ENCODE results near the gene WDR75. TPM values are rescaled to one million over a fixed set of nuclear protein-coding genes. Genes with fewer than 3 reads are reported as not detected.

WDR75 gene
- total RNA-seq (2011; cell fraction: chromatin; rRNA removed; ENCODE audit: low replicate concordance): 71.2 and 129 TPM in 2 replicates
- 59.6 and 96.4 TPM in 2 replicates for total RNA-seq (2011; cell fraction: nucleolus; rRNA removed)
- total RNA-seq (2011; cell fraction: nucleoplasm; rRNA removed): 83.7 and 87.0 TPM in 2 replicates
- 50.9 and 59.6 TPM in 2 replicates for total RNA-seq (2014; rRNA removed)
- total RNA-seq (2014; rRNA removed; fragmentation: Illumina TruSeq; extraction: Trizol): 81.4 and 91.9 TPM in 2 replicates
- 71.7 and 76.4 TPM in 2 replicates for total RNA-seq (2015; rRNA removed; fragmentation: Illumina TruSeq; extraction: Trizol)
- total RNA-seq (2021): 54.2 and 59.1 TPM in 2 replicates
- polyA plus RNA-seq (2011; rRNA removed): 71.7 and 104 TPM in 2 replicates
- 21.9 and 26.6 TPM in 2 replicates for polyA plus RNA-seq (2011; cell fraction: cytosol; rRNA removed)
- 140 and 156 TPM in 2 replicates for polyA plus RNA-seq (2011; cell fraction: nucleus; rRNA removed)
- 25.7 and 120 TPM in 2 replicates for polyA plus RNA-seq (2012)
- 90.9 and 146 TPM in 2 replicates for polyA plus RNA-seq (2014; fragmentation: Illumina TruSeq; extraction: Trizol)
- 100 to 1,000 TPM in 1 of 2 experiments, 10 to 100 TPM in 1; 66.3 to 111 TPM for polyA plus RNA-seq (2014; fragmentation: Nextera tagmentation; extraction: Ambion mirVana)
- 60.4 and 68.9 TPM in 2 replicates for polyA plus RNA-seq (2014; rRNA removed)
- 97.3 and 100 TPM in 2 replicates for polyA minus RNA-seq (2011; rRNA and poly(A)+ RNA removed)
- 19.5 and 28.0 TPM in 2 replicates for polyA minus RNA-seq (2011; cell fraction: cytosol; rRNA and poly(A)+ RNA removed)
- 96.5 and 115 TPM in 2 replicates for polyA minus RNA-seq (2011; cell fraction: nucleus; rRNA and poly(A)+ RNA removed)
- Bru-seq, nascent RNA: percentile 93 among the genes with signal in this experiment
- percentile 96 among the genes with signal in this experiment for BruChase-seq, experiment 1, labeled RNA remaining after a 2-hour chase
- BruChase-seq, experiment 2, labeled RNA remaining after a 6-hour chase: percentile 96 among the genes with signal in this experiment
- long read RNA-seq, experiment 1, transcript WDR75-201 (21 exons, 2,701 nt): major isoform, 147 of 254 reads
- long read RNA-seq, experiment 1, partial matches to known transcripts: 12 of 254 reads
- long read RNA-seq, experiment 1, other reads (novel, unspliced or antisense): 94 of 254 reads
- long read RNA-seq, experiment 2, transcript WDR75-201 (21 exons, 2,701 nt): major isoform, 21 of 62 reads
- long read RNA-seq, experiment 2, partial matches to known transcripts: 33 of 62 reads
- long read RNA-seq, experiment 2, other reads (novel, unspliced or antisense): 8 of 62 reads
- long read RNA-seq, experiment 3, transcript WDR75-201 (21 exons, 2,701 nt): major isoform, 47 of 61 reads
- long read RNA-seq, experiment 3, partial matches to known transcripts: 10 of 61 reads
- long read RNA-seq, experiment 3, other reads (novel, unspliced or antisense): 4 of 61 reads

GRCh38 chr2:189440947-189441708, at the start of gene WDR75:
TSS of gene WDR75 (plus strand) at chr2:189441474. CDS start at chr2:189441493, 19 bp downstream.
- Histone ChIP-seq H3K9me1 (ENCODE audit: control insufficient read depth, insufficient read depth, low read length) (no peaks in the 10 kb centered on the region), H3K9me3 (replicated peaks; ENCODE audit: control insufficient read depth, insufficient read depth, low read depth, low read length) (no peaks in the 10 kb centered on the region), H3K4me2 (ENCODE audit: insufficient read depth, low read length) (peak within 1 kb of the TSS; percentile 98), H3K4me3 (peak within 1 kb of the TSS; percentile 94), H3K27ac (ENCODE audit: extremely low read depth, low read depth, low read length) (peak within 1 kb of the TSS; percentile 80), H4K20me1 (replicated peaks; ENCODE audit: control insufficient read depth, insufficient read depth, low read length) (no peaks in the 10 kb centered on the region), H3K4me1 (replicated peaks in 1 of 2; ENCODE audit: control insufficient read depth in 2 of 2, insufficient read depth in 2 of 2, low read length in 2 of 2) (peaks cover 4 to 13% of the 10 kb centered on the region in 2 experiments; a peak in 4 of 5 replicates), H3K27me3 (ENCODE audit: control insufficient read depth in 2 of 2, insufficient read depth in 2 of 2, low read length in 2 of 2) (no peaks in the 10 kb centered on the region), H3K79me2 (ENCODE audit: control insufficient read depth, insufficient read depth, low read length) (peaks cover 49% of the 10 kb centered on the region), H2AFZ (ENCODE audit: low read depth, low read length) (peak within 1 kb of the TSS; percentile 100), H3K9ac (ENCODE audit: insufficient read depth in 1 of 2, low read depth in 2 of 2, low read length in 2 of 2) (peak within 1 kb of the TSS; percentile 94 to 96), H3K36me3 (ENCODE audit: control insufficient read depth, insufficient read depth, low read length) (peaks cover 36% of the 10 kb centered on the region)
- peak; percentile 96 for ATAC-seq
- CTCF ChIA-PET (ENCODE audit: low intra/inter-chr PET ratio): no interaction called here
- in situ Hi-C loops (cut with MboI) (no loop called here), intact Hi-C loops (cut with micrococcal nuclease) (loop anchor here (10.0 kb wide), 1 partner anchor 1146 kb away; the partner anchor contains the start of gene GULP1)
- peak; percentile 82 to 93 (median 86) for DNase-seq (ENCODE audit: extremely low read depth in 1 of 4, low spot score in 3 of 4)
- under 1% methylated on average over 19 of the region's 48 CpGs for WGBS (ENCODE audit: insufficient coverage, low coverage, missing lambda C conversion rate)
- POLR2A ChIA-PET: interaction anchor here (0.6 to 1.6 kb wide), 3 partner anchors 14 to 241 kb away, joined by 3 to 5 read pairs (median 3); no protein-coding TSS in a partner anchor
- peak; percentile 96 for FAIRE-seq
- BruUV-seq (replicated peaks): no TSS peak
- TF ChIP-seq FIP1L1 (IDR thresholded peaks at IDR 0.05; ENCODE audit: low read depth, low read length, poor library complexity, severe bottlenecking) (no peak), FOSL1 (tag; conservative IDR thresholded peaks at IDR 0.05) (peak; percentile 32; the same call in 1 of the 2 replicates), HMGXB4 (CRISPR knock-in tag; IDR thresholded peaks at IDR 0.05) (no peak), ERF (CRISPR knock-in tag; IDR thresholded peaks at IDR 0.05) (no peak), SMAD2 (IDR thresholded peaks at IDR 0.05; ENCODE audit: low read depth, low read length) (no peak), FOXJ2 (tag; IDR thresholded peaks at IDR 0.05) (no peak), NFATC3 (IDR thresholded peaks at IDR 0.05) (no peak), CHD4 (IDR thresholded peaks at IDR 0.05; ENCODE audit: insufficient read depth, insufficient replicate concordance, low read depth, low read length, poor library complexity, severe bottlenecking) (no peak), MLLT1 (IDR thresholded peaks at IDR 0.05) (no peak; a peak in 1 of 4 replicates), SLC30A9 (CRISPR knock-in tag; IDR thresholded peaks at IDR 0.05) (no peak), ZNF77 (CRISPR knock-in tag; IDR thresholded peaks at IDR 0.05) (no peak), ZNF76 (CRISPR knock-in tag; IDR thresholded peaks at IDR 0.05; ENCODE audit: borderline replicate concordance) (no peak), ZZZ3 (IDR thresholded peaks at IDR 0.05) (no peak)
